Nucleus accumbens (tissue), 56 donors: ENCODE measurements around the gene RHOT1.
"Not testable (repeated sequence)": the region's sequence is repeated elsewhere in the genome, so short reads cannot be mapped to it uniquely, and the experiment has no call there.

Experiments used
- DNase-seq, 56 donors: peaks; one replicate each; lab custom pipeline; 2025; lab: John Stamatoyannopoulos, UW

The RHOT1 gene

GRCh38 chr17:32142038-32142856, at the start of gene RHOT1:
RHOT1 (plus strand) TSS chr17:32142502; CDS start chr17:32142693, 191 bp downstream.
- DNase-seq: peak in 52 of 56 donors; percentile 24 to 89 (median 67)

- DNase-seq: no peak
These were observed 42.6 kb upstream of the RHOT1 start for GRCh38 chr17:32099686-32100085.

GRCh38 chr17:32100323-32100722, 42.0 kb upstream of the RHOT1 start:
- not testable (repeated sequence) for DNase-seq

- DNase-seq: no peak
These were observed 41.2 kb upstream of the RHOT1 start for GRCh38 chr17:32100971-32101631.

GRCh38 chr17:32102172-32102571, 40.1 kb upstream of the RHOT1 start:
- no peak for DNase-seq

- DNase-seq: no peak
These were observed 39.6 kb upstream of the RHOT1 start for GRCh38 chr17:32102646-32103186.

- peak in 10 of 56 donors; percentile 4 to 41 (median 23) for DNase-seq
These were observed 38.7 kb upstream of the RHOT1 start for GRCh38 chr17:32103476-32104113.

- DNase-seq: no peak
These were observed 38.1 kb upstream of the RHOT1 start for GRCh38 chr17:32104158-32104557.

- not testable (repeated sequence) for DNase-seq
These were observed 35.8 kb upstream of the RHOT1 start for GRCh38 chr17:32106471-32106981.

- not testable (repeated sequence) for DNase-seq
These were observed 35.1 kb upstream of the RHOT1 start for GRCh38 chr17:32107194-32107593.

GRCh38 chr17:32110596-32110995, 31.7 kb upstream of the RHOT1 start:
- no peak for DNase-seq

- peak in 30 of 56 donors; percentile 5 to 69 (median 21) for DNase-seq
These were observed 31.0 kb upstream of the RHOT1 start for GRCh38 chr17:32111141-32111771.

- no peak for DNase-seq
These were observed 29.9 kb upstream of the RHOT1 start for GRCh38 chr17:32112416-32112815.

GRCh38 chr17:32114536-32114935, 27.8 kb upstream of the RHOT1 start:
- no peak for DNase-seq

GRCh38 chr17:32115546-32115945, 26.8 kb upstream of the RHOT1 start:
- not testable (repeated sequence) for DNase-seq

- no peak for DNase-seq
These were observed 25.4 kb upstream of the RHOT1 start for GRCh38 chr17:32116937-32117336.

- DNase-seq: no peak
These were observed 24.9 kb upstream of the RHOT1 start for GRCh38 chr17:32117399-32117798.

- not testable (repeated sequence) for DNase-seq
These were observed 24.2 kb upstream of the RHOT1 start for GRCh38 chr17:32118088-32118487.

GRCh38 chr17:32118835-32119234, 23.5 kb upstream of the RHOT1 start:
- DNase-seq: no peak

GRCh38 chr17:32120141-32120540, 22.2 kb upstream of the RHOT1 start:
- no peak for DNase-seq
